MM.1S (cell line): ENCODE results near the gene ANKRD1.

Source experiments
- DNase-seq: peaks from one replicate; pipeline ENCODE4 v3.0.0-alpha.2; 2015
- H2AFZ ChIP-seq: fragments of 300-600 bp; sonication (generic); 2 replicates; pipeline ENCODE4 v1.6.0; 2016; ENCODE audit warnings: antibody characterized with exemption, low read length
- H3F3A ChIP-seq: fragments of 300-600 bp; sonication (generic); 2 replicates; pipeline ENCODE4 v1.6.1; 2016; ENCODE audit warnings: mild to moderate bottlenecking, antibody characterized with exemption, low read length, moderate library complexity, mixed read lengths; ENCODE audit not compliant: insufficient read depth
- H3K27ac ChIP-seq: fragments of 300-600 bp; sonication (generic); 2 replicates; pipeline ENCODE4 v1.5.1; 2016; ENCODE audit warnings: mild to moderate bottlenecking, low read length
- H3K27me3 ChIP-seq: fragments of 300-600 bp; sonication (generic); replicated peaks from 2 replicates; pipeline ENCODE4 v1.6.0; 2016; ENCODE audit warnings: low read length; ENCODE audit not compliant: insufficient read depth
- H3K36me3 ChIP-seq: fragments of 300-600 bp; sonication (generic); replicated peaks from 2 replicates; pipeline ENCODE4 v1.6.1; 2016; ENCODE audit warnings: mild to moderate bottlenecking, low read length, mixed read lengths; ENCODE audit not compliant: insufficient read depth
- H3K4me1 ChIP-seq: fragments of 300-600 bp; sonication (generic); 2 replicates; pipeline ENCODE4 v1.6.1; 2016; ENCODE audit warnings: low read length, mixed read lengths
- H3K4me2 ChIP-seq: fragments of 300-600 bp; sonication (generic); 2 replicates; pipeline ENCODE4 v1.6.0; 2016; ENCODE audit warnings: low read depth, low read length
- H3K4me3 ChIP-seq: fragments of 300-600 bp; sonication (generic); 2 replicates; pipeline ENCODE4 v1.5.1; 2016; ENCODE audit warnings: low read length, mixed read lengths
- H3K79me2 ChIP-seq: fragments of 300-600 bp; sonication (generic); 2 replicates; pipeline ENCODE4 v1.6.1; 2016; ENCODE audit warnings: mixed run types, low read length, mixed read lengths
- H3K9ac ChIP-seq: fragments of 300-600 bp; sonication (generic); 2 replicates; pipeline ENCODE4 v1.6.1; 2016; ENCODE audit warnings: low read length, mixed read lengths
- H3K9me2 ChIP-seq: fragments of 300-600 bp; sonication (generic); replicated peaks from 2 replicates; pipeline ENCODE4 v1.6.1; 2016; ENCODE audit warnings: mild to moderate bottlenecking, low read length, mixed read lengths; ENCODE audit not compliant: insufficient read depth
- H3K9me3 ChIP-seq: fragments of 300-600 bp; sonication (generic); replicated peaks from 2 replicates; pipeline ENCODE4 v1.6.1; 2016; ENCODE audit warnings: mild to moderate bottlenecking, low read length, mixed read lengths; ENCODE audit not compliant: insufficient read depth
- H4K20me1 ChIP-seq: fragments of 300-600 bp; sonication (generic); 2 replicates; pipeline ENCODE4 v1.6.1; 2016; ENCODE audit warnings: mild to moderate bottlenecking, low read length, moderate library complexity, mixed read lengths; ENCODE audit not compliant: insufficient read depth
- EZH2phosphoT487 ChIP-seq: fragments of 300-600 bp; sonication (generic); IDR thresholded peaks from 2 replicates; pipeline ENCODE4 v1.6.1; 2018; ENCODE audit warnings: antibody characterized with exemption, low read length
- TF ChIP-seq, protein P1 (sequence below): fragments of 300-600 bp; sonication (generic); IDR thresholded peaks from 2 replicates; pipeline ENCODE4 v1.5.1; 2016; ENCODE audit warnings: antibody characterized with exemption, low read length, mixed read lengths

Gene ANKRD1

DNA sequence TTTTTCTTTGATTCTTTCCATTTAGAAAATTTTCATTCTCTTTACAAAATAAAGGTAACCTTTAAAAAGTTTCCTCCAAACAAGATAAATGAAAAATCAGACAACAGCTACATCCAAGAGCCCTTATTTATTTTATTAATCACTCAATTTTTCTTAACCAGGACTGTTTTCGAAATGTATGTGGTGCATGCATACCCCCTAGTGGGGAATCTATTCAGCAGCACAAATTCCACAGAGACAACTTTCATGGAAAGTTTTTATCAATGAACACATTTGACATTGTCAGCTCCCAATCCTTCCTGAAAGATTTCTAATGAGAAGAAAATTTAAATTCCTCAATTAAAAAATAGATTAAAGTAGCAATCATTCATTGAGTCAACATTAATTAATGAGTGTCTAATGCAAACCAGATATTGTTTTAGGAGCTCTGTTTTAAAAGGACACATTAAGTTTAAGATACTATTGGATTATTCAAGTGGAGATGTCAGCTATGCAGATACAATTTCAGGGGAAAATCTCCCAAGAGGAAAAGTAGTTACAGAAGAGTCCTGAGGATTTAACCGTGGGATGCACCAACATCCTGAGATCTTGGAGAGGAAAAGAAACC is 57.9 kb downstream of the ANKRD1 start:
- no peaks in the 10 kb centered on the region for H3F3A ChIP-seq
- H3K4me1 ChIP-seq: peaks cover 21% of the 10 kb centered on the region
- DNase-seq: peak; percentile 38

More for the DNA sequence above, 57.9 kb downstream of the ANKRD1 start:
- Histone ChIP-seq H3K9me3 (no peaks in the 10 kb centered on the region), H3K9ac (no peak overlapping the region), H3K9me2 (no peaks in the 10 kb centered on the region), H2AFZ (no peak overlapping the region), H3K79me2 (no peaks in the 10 kb centered on the region), H3K4me3 (no peak overlapping the region), H3K4me2 (no peak overlapping the region), H3K27ac (no peak overlapping the region), H4K20me1 (no peaks in the 10 kb centered on the region), H3K36me3 (no peaks in the 10 kb centered on the region), H3K27me3 (no peaks in the 10 kb centered on the region)
- TF ChIP-seq, protein P1, sequence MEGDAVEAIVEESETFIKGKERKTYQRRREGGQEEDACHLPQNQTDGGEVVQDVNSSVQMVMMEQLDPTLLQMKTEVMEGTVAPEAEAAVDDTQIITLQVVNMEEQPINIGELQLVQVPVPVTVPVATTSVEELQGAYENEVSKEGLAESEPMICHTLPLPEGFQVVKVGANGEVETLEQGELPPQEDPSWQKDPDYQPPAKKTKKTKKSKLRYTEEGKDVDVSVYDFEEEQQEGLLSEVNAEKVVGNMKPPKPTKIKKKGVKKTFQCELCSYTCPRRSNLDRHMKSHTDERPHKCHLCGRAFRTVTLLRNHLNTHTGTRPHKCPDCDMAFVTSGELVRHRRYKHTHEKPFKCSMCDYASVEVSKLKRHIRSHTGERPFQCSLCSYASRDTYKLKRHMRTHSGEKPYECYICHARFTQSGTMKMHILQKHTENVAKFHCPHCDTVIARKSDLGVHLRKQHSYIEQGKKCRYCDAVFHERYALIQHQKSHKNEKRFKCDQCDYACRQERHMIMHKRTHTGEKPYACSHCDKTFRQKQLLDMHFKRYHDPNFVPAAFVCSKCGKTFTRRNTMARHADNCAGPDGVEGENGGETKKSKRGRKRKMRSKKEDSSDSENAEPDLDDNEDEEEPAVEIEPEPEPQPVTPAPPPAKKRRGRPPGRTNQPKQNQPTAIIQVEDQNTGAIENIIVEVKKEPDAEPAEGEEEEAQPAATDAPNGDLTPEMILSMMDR: peak; percentile 78
- TF ChIP-seq EZH2phosphoT487: no peak
